Gastroesophageal sphincter (tissue), 3 donors: ENCODE measurements around the gene ZSWIM6.

Source experiments
- CTCF ChIP-seq, 4 experiments: fragments of 200-600 bp in 2 of 4; fragments of 450-650 bp in 2 of 4; sonication (generic) in 1 of 4; IDR thresholded peaks; one replicate each; pipeline ENCODE4 v1.5.1; 2017 to 2019; ENCODE audit warnings: antibody characterized with exemption in 4 of 4, mild to moderate bottlenecking in 2 of 4, moderate library complexity in 2 of 4
- EP300 ChIP-seq: sonication (generic); formaldehyde crosslinking; IDR thresholded peaks from one replicate; pipeline ENCODE4 v1.6.1; 2017; ENCODE audit warnings: antibody characterized with exemption, mild to moderate bottlenecking
- POLR2A ChIP-seq, 2 donors: fragments of 450-650 bp; IDR thresholded peaks; one replicate each; pipeline ENCODE4 v1.6.1; 2017; ENCODE audit warnings: antibody characterized with exemption in 2 of 2, mild to moderate bottlenecking in 2 of 2, moderate library complexity in 1 of 2
- POLR2AphosphoS5 ChIP-seq: sonication (generic); formaldehyde crosslinking; IDR thresholded peaks from one replicate; pipeline ENCODE4 v1.6.1; 2017; ENCODE audit warnings: antibody characterized with exemption

GRCh38 chr5:61292062-61292657 lies 39.9 kb upstream of the ZSWIM6 start:
- no peak for TF ChIP-seq CTCF (IDR thresholded peaks at IDR 0.05)
- no peak for TF ChIP-seq POLR2AphosphoS5
- no peak for TF ChIP-seq POLR2A (IDR thresholded peaks at IDR 0.05)
- TF ChIP-seq EP300 = no peak
